Measurements from ENCODE around the gene STOM.

GRCh38 chr9:121326901-121327613 lies 43.0 kb downstream of the STOM start:
- TF ChIP-seq, protein P1, sequence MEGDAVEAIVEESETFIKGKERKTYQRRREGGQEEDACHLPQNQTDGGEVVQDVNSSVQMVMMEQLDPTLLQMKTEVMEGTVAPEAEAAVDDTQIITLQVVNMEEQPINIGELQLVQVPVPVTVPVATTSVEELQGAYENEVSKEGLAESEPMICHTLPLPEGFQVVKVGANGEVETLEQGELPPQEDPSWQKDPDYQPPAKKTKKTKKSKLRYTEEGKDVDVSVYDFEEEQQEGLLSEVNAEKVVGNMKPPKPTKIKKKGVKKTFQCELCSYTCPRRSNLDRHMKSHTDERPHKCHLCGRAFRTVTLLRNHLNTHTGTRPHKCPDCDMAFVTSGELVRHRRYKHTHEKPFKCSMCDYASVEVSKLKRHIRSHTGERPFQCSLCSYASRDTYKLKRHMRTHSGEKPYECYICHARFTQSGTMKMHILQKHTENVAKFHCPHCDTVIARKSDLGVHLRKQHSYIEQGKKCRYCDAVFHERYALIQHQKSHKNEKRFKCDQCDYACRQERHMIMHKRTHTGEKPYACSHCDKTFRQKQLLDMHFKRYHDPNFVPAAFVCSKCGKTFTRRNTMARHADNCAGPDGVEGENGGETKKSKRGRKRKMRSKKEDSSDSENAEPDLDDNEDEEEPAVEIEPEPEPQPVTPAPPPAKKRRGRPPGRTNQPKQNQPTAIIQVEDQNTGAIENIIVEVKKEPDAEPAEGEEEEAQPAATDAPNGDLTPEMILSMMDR (conservative IDR thresholded peaks at IDR 0.05; ENCODE audit: low read depth, low read length): no peak
- no peak for TF ChIP-seq EZH2 (IDR thresholded peaks at IDR 0.05; ENCODE audit: borderline replicate concordance, low read depth, low read length, poor library complexity, severe bottlenecking)

Data from A673 (cell line).